KBM-7 (cell line): ENCODE measurements around the gene TRAPPC8.
"Not testable (repeated sequence)": the region's sequence is repeated elsewhere in the genome, so short reads cannot be mapped to it uniquely, and the experiment has no call there.

Experiments
- DNase-seq: peaks from one replicate; pipeline ENCODE4 v3.0.0-alpha.2; 2015
- in situ Hi-C: fragments of 300-500 bp; cut with MboI; formaldehyde crosslinking; loops from 2 replicates; pipeline ENCODE4 v1.14.3; 2020; ENCODE audit warnings: low sequenced_read_pairs, low pct_unique_long_range_greater_than_20kb, mixed read lengths

The TRAPPC8 gene

GRCh38 chr18:31942999-31943877 lies at the start of gene TRAPPC8:
Gene TRAPPC8 (minus strand): TSS chr18:31943128. CDS start chr18:31942764, 364 bp downstream.
- in situ Hi-C loops, result no loop called here
- peak; percentile 96 for DNase-seq

GRCh38 chr18:31990823-31991222 lies 47.9 kb upstream of the TRAPPC8 start:
- DNase-seq, result no peak
- in situ Hi-C loops, result no loop called here

- in situ Hi-C loops, result no loop called here
- DNase-seq, result no peak
These were observed 41.0 kb upstream of the TRAPPC8 start for GRCh38 chr18:31983976-31984375.

GRCh38 chr18:31983020-31983419 lies 40.1 kb upstream of the TRAPPC8 start:
- DNase-seq, result no peak
- in situ Hi-C loops, result no loop called here

- in situ Hi-C loops, result no loop called here
- DNase-seq, result no peak
These were observed 37.9 kb upstream of the TRAPPC8 start for GRCh38 chr18:31980863-31981262.

- in situ Hi-C loops, result no loop called here
- no peak for DNase-seq
These were observed 36.8 kb upstream of the TRAPPC8 start for GRCh38 chr18:31979714-31980113.

GRCh38 chr18:31978616-31979015 lies 35.7 kb upstream of the TRAPPC8 start:
- DNase-seq, result no peak
- in situ Hi-C loops, result no loop called here

- peak; percentile 60 for DNase-seq
- in situ Hi-C loops, result no loop called here
These were observed 34.4 kb upstream of the TRAPPC8 start for GRCh38 chr18:31977270-31977872.

- no peak for DNase-seq
- in situ Hi-C loops, result no loop called here
These were observed 33.3 kb upstream of the TRAPPC8 start for GRCh38 chr18:31976242-31976641.

- DNase-seq, result no peak
- in situ Hi-C loops, result loop anchor here (25.0 kb wide), 1 partner anchor 412 kb away; no protein-coding TSS in a partner anchor
These were observed 31.1 kb upstream of the TRAPPC8 start for GRCh38 chr18:31973929-31974546.

- in situ Hi-C loops, result loop anchor here (25.0 kb wide), 1 partner anchor 408 kb away; no protein-coding TSS in a partner anchor
- no peak for DNase-seq
These were observed 27.7 kb upstream of the TRAPPC8 start for GRCh38 chr18:31970617-31971016.

- in situ Hi-C loops, result loop anchor here (25.0 kb wide), 1 partner anchor 403 kb away; no protein-coding TSS in a partner anchor
- peak; percentile 81 for DNase-seq
These were observed 22.5 kb upstream of the TRAPPC8 start for GRCh38 chr18:31965316-31965970.

GRCh38 chr18:31957728-31958127 lies 14.8 kb upstream of the TRAPPC8 start:
- no peak for DNase-seq
- in situ Hi-C loops, result loop anchor here (25.0 kb wide), 1 partner anchor 395 kb away; no protein-coding TSS in a partner anchor

- in situ Hi-C loops, result loop anchor here (25.0 kb wide), 1 partner anchor 392 kb away; no protein-coding TSS in a partner anchor
- DNase-seq, result no peak
These were observed 11.4 kb upstream of the TRAPPC8 start for GRCh38 chr18:31954349-31954748.

- DNase-seq, result not testable (repeated sequence)
- in situ Hi-C loops, result loop anchor here (25.0 kb wide), 1 partner anchor 391 kb away; no protein-coding TSS in a partner anchor
These were observed 10.8 kb upstream of the TRAPPC8 start for GRCh38 chr18:31953699-31954098.

GRCh38 chr18:31952223-31952622 lies 9.3 kb upstream of the TRAPPC8 start:
- in situ Hi-C loops, result loop anchor here (25.0 kb wide), 1 partner anchor 390 kb away; no protein-coding TSS in a partner anchor
- no peak for DNase-seq

- DNase-seq, result no peak
- in situ Hi-C loops, result loop anchor here (25.0 kb wide), 1 partner anchor 388 kb away; no protein-coding TSS in a partner anchor
These were observed 7.7 kb upstream of the TRAPPC8 start for GRCh38 chr18:31950583-31950982.

GRCh38 chr18:31948349-31948748 lies 5.4 kb upstream of the TRAPPC8 start:
- in situ Hi-C loops, result not testable (repeated sequence)

More at GRCh38 chr18:31948349-31948748, 5.4 kb upstream of the TRAPPC8 start:
- not testable (repeated sequence) for DNase-seq
